KMS-11 (cell line): Measurements from ENCODE around the gene AFF4.
"Not testable (repeated sequence)": the region's sequence is repeated elsewhere in the genome, so short reads cannot be mapped to it uniquely, and the experiment has no call there.

ENCODE experiments used
- H2AFZ ChIP-seq: fragments of 200-600 bp; sonication (generic); 2 replicates; pipeline ENCODE4 v1.6.1; 2016; ENCODE audit warnings: antibody characterized with exemption, mixed run types, low read depth
- H3K27ac ChIP-seq: fragments of 200-600 bp; sonication (generic); 2 replicates; pipeline ENCODE4 v1.6.1; 2016; ENCODE audit warnings: mild to moderate bottlenecking, mixed run types
- H3K27me3 ChIP-seq: fragments of 200-600 bp; sonication (generic); 2 replicates; pipeline ENCODE4 v1.6.1; 2017; ENCODE audit warnings: mild to moderate bottlenecking, low read depth, mixed run types, moderate library complexity; ENCODE audit not compliant: insufficient read depth
- H3K36me3 ChIP-seq: fragments of 200-600 bp; sonication (generic); 2 replicates; pipeline ENCODE4 v1.6.1; 2017; ENCODE audit warnings: mild to moderate bottlenecking, mixed run types; ENCODE audit not compliant: insufficient read depth
- H3K4me1 ChIP-seq: fragments of 200-600 bp; sonication (generic); 2 replicates; pipeline ENCODE4 v1.6.1; 2016; ENCODE audit warnings: mild to moderate bottlenecking, low read depth, mixed run types; ENCODE audit not compliant: poor library complexity, severe bottlenecking
- H3K4me2 ChIP-seq: fragments of 200-600 bp; sonication (generic); 2 replicates; pipeline ENCODE4 v1.7.0; 2016; ENCODE audit warnings: mild to moderate bottlenecking, mixed run types
- H3K4me3 ChIP-seq: fragments of 200-600 bp; sonication (generic); IDR thresholded peaks from 2 replicates; pipeline ENCODE4 v1.6.1; 2017; ENCODE audit warnings: low read depth, low read length, mixed read lengths; ENCODE audit not compliant: insufficient read depth
- H3K79me2 ChIP-seq: fragments of 200-600 bp; sonication (generic); 2 replicates; pipeline ENCODE4 v1.6.1; 2016; ENCODE audit warnings: low read depth, mixed run types; ENCODE audit not compliant: insufficient read depth
- H3K9ac ChIP-seq: fragments of 200-600 bp; sonication (generic); 2 replicates; pipeline ENCODE4 v1.6.1; 2016; ENCODE audit warnings: mild to moderate bottlenecking, mixed run types
- H4K20me1 ChIP-seq: fragments of 200-600 bp; sonication (generic); 2 replicates; pipeline ENCODE4 v1.6.1; 2016; ENCODE audit warnings: mild to moderate bottlenecking, mixed run types; ENCODE audit not compliant: insufficient read depth
- CTCF ChIP-seq: fragments of 200-600 bp; sonication (generic); conservative IDR thresholded peaks from 2 replicates; pipeline ENCODE4 v1.6.1; 2017; ENCODE audit warnings: low read depth, mild to moderate bottlenecking, antibody characterized with exemption, low read length, moderate library complexity, mixed read lengths

AFF4 gene

GRCh38 chr5:132865668-132866341, 97.6 kb downstream of the AFF4 start:
- H2AFZ ChIP-seq, result peak overlapping the region; percentile 80
- peak overlapping the region; percentile 71 for H3K4me2 ChIP-seq
- H3K4me1 ChIP-seq, result peaks cover 18% of the 10 kb centered on the region
- H4K20me1 ChIP-seq, result no peaks in the 10 kb centered on the region
- 0 out of 2 replicates have a peak, but pooled peaks have one; percentile 13 for TF ChIP-seq CTCF
- peak overlapping the region; percentile 72 for H3K27ac ChIP-seq
- H3K9ac ChIP-seq, result peak overlapping the region; percentile 88
- H3K79me2 ChIP-seq, result peaks cover 20% of the 10 kb centered on the region
- no peaks in the 10 kb centered on the region for H3K27me3 ChIP-seq
- H3K36me3 ChIP-seq, result no peaks in the 10 kb centered on the region; the same call in 1 of the 2 replicates
- no peak overlapping the region for H3K4me3 ChIP-seq

GRCh38 chr5:132860742-132861141, 102.7 kb downstream of the AFF4 start:
- Histone ChIP-seq H3K79me2 (no peaks in the 10 kb centered on the region), H3K4me1 (peaks cover 8% of the 10 kb centered on the region), H3K4me3 (no peak overlapping the region), H4K20me1 (no peaks in the 10 kb centered on the region), H2AFZ (no peak overlapping the region), H3K36me3 (no peaks in the 10 kb centered on the region), H3K9ac (no peak overlapping the region), H3K27me3 (no peaks in the 10 kb centered on the region), H3K4me2 (no peak overlapping the region), H3K27ac (no peak overlapping the region)
- TF ChIP-seq CTCF, result no peak

GRCh38 chr5:132859889-132860437, 103.5 kb downstream of the AFF4 start:
- H2AFZ ChIP-seq, result no peak overlapping the region
- H3K4me3 ChIP-seq, result no peak overlapping the region
- H3K4me2 ChIP-seq, result no peak overlapping the region
- no peaks in the 10 kb centered on the region for H3K79me2 ChIP-seq
- no peaks in the 10 kb centered on the region for H3K4me1 ChIP-seq
- no peak for TF ChIP-seq CTCF
- no peaks in the 10 kb centered on the region for H3K36me3 ChIP-seq
- no peak overlapping the region for H3K9ac ChIP-seq
- H3K27ac ChIP-seq, result no peak overlapping the region
- no peaks in the 10 kb centered on the region for H3K27me3 ChIP-seq
- no peaks in the 10 kb centered on the region for H4K20me1 ChIP-seq

- H3K4me2 ChIP-seq, result no peak overlapping the region
- H3K36me3 ChIP-seq, result no peaks in the 10 kb centered on the region
- H4K20me1 ChIP-seq, result no peaks in the 10 kb centered on the region
- no peaks in the 10 kb centered on the region for H3K27me3 ChIP-seq
- no peak overlapping the region for H3K27ac ChIP-seq
- no peak overlapping the region for H3K9ac ChIP-seq
- H3K4me3 ChIP-seq, result no peak overlapping the region
- H3K79me2 ChIP-seq, result no peaks in the 10 kb centered on the region
- H3K4me1 ChIP-seq, result no peaks in the 10 kb centered on the region
- no peak overlapping the region for H2AFZ ChIP-seq
- no peak for TF ChIP-seq CTCF
These were observed 107.4 kb downstream of the AFF4 start for GRCh38 chr5:132856011-132856410.

GRCh38 chr5:132854992-132855391, 108.4 kb downstream of the AFF4 start:
- not testable (repeated sequence) for H3K4me2 ChIP-seq, H3K27me3 ChIP-seq, H3K4me3 ChIP-seq, H3K36me3 ChIP-seq, H3K27ac ChIP-seq, H3K9ac ChIP-seq, H3K79me2 ChIP-seq, H3K4me1 ChIP-seq, H2AFZ ChIP-seq, H4K20me1 ChIP-seq
